Measurements from ENCODE around the gene FAM83G.

Gene FAM83G

GRCh38 chr17:18955009-18955408 is 49.6 kb downstream of the FAM83G start:
- DNase-seq, result no peak
- TF ChIP-seq POLR2A (IDR thresholded peaks at IDR 0.05; ENCODE audit: low read length) (no peak), GATA1 (IDR thresholded peaks at IDR 0.05; ENCODE audit: low read depth, low read length) (no peak)

GRCh38 chr17:18954321-18954720 is 50.2 kb downstream of the FAM83G start:
- no peak for DNase-seq
- TF ChIP-seq POLR2A (IDR thresholded peaks at IDR 0.05; ENCODE audit: low read length), result no peak
- TF ChIP-seq GATA1 (IDR thresholded peaks at IDR 0.05; ENCODE audit: low read depth, low read length), result no peak

- TF ChIP-seq POLR2A (IDR thresholded peaks at IDR 0.05; ENCODE audit: low read length), result no peak
- TF ChIP-seq GATA1 (IDR thresholded peaks at IDR 0.05; ENCODE audit: low read depth, low read length), result no peak
- DNase-seq, result no peak
These were observed 51.3 kb downstream of the FAM83G start for GRCh38 chr17:18953231-18953728.

- TF ChIP-seq POLR2A (IDR thresholded peaks at IDR 0.05; ENCODE audit: low read length) (no peak), GATA1 (IDR thresholded peaks at IDR 0.05; ENCODE audit: low read depth, low read length) (no peak)
- DNase-seq, result no peak
These were observed 52.4 kb downstream of the FAM83G start, which contains the start of gene SLC5A10 for GRCh38 chr17:18951941-18952842. Gene SLC5A10, plus strand, starts transcription at chr17:18952165. Its CDS starts 41 bp downstream, at chr17:18952206.

- TF ChIP-seq POLR2A (IDR thresholded peaks at IDR 0.05; ENCODE audit: low read length) (no peak), GATA1 (IDR thresholded peaks at IDR 0.05; ENCODE audit: low read depth, low read length) (no peak)
- no peak for DNase-seq
These were observed 53.3 kb downstream of the FAM83G start for GRCh38 chr17:18950944-18951905.

GRCh38 chr17:18950346-18950745 is 54.2 kb downstream of the FAM83G start:
- DNase-seq, result no peak
- TF ChIP-seq GATA1 (IDR thresholded peaks at IDR 0.05; ENCODE audit: low read depth, low read length) (no peak), POLR2A (IDR thresholded peaks at IDR 0.05; ENCODE audit: low read length) (no peak)

GRCh38 chr17:18949566-18949965 is 55.0 kb downstream of the FAM83G start:
- TF ChIP-seq POLR2A (IDR thresholded peaks at IDR 0.05; ENCODE audit: low read length) (no peak), GATA1 (IDR thresholded peaks at IDR 0.05; ENCODE audit: low read depth, low read length) (no peak)
- no peak for DNase-seq

- no peak for TF ChIP-seq GATA1 (IDR thresholded peaks at IDR 0.05; ENCODE audit: low read depth, low read length)
- TF ChIP-seq POLR2A (IDR thresholded peaks at IDR 0.05; ENCODE audit: low read length), result no peak
- DNase-seq, result no peak
These were observed 56.0 kb downstream of the FAM83G start for GRCh38 chr17:18948476-18949006.

GRCh38 chr17:18947866-18948265 is 56.7 kb downstream of the FAM83G start:
- DNase-seq, result no peak
- no peak for TF ChIP-seq POLR2A (IDR thresholded peaks at IDR 0.05; ENCODE audit: low read length)
- TF ChIP-seq GATA1 (IDR thresholded peaks at IDR 0.05; ENCODE audit: low read depth, low read length), result no peak

GRCh38 chr17:18946536-18946935 is 58.0 kb downstream of the FAM83G start:
- no peak for TF ChIP-seq POLR2A (IDR thresholded peaks at IDR 0.05; ENCODE audit: low read length)
- no peak for TF ChIP-seq GATA1 (IDR thresholded peaks at IDR 0.05; ENCODE audit: low read depth, low read length)
- DNase-seq, result no peak

GRCh38 chr17:18944646-18945045 is 59.9 kb downstream of the FAM83G start:
- no peak for DNase-seq
- TF ChIP-seq POLR2A (IDR thresholded peaks at IDR 0.05; ENCODE audit: low read length) (no peak), GATA1 (IDR thresholded peaks at IDR 0.05; ENCODE audit: low read depth, low read length) (no peak)

- DNase-seq, result no peak
- TF ChIP-seq POLR2A (IDR thresholded peaks at IDR 0.05; ENCODE audit: low read length) (no peak), GATA1 (IDR thresholded peaks at IDR 0.05; ENCODE audit: low read depth, low read length) (no peak)
These were observed 65.9 kb downstream of the FAM83G start for GRCh38 chr17:18938692-18939023.

GRCh38 chr17:18937981-18938691 is 66.4 kb downstream of the FAM83G start:
- no peak for TF ChIP-seq POLR2A (IDR thresholded peaks at IDR 0.05; ENCODE audit: low read length)
- TF ChIP-seq GATA1 (IDR thresholded peaks at IDR 0.05; ENCODE audit: low read depth, low read length), result no peak
- DNase-seq, result no peak
